D721Med (cell line): ENCODE data around the gene ZFPL1.

Experiments
- DNase-seq: peaks from one replicate; pipeline ENCODE4 v3.0.0; 2011; ENCODE audit warnings: low spot score; ENCODE audit not compliant: insufficient read length
- FAIRE-seq: peaks from 2 replicates; lab custom pipeline; 2011; peaks lifted over from hg19 to GRCh38; lab: Jason Lieb, UNC
- CTCF ChIP-seq: IDR thresholded peaks from 2 replicates; pipeline ENCODE4 v1.5.1; 2012; ENCODE audit warnings: mild to moderate bottlenecking, control low read depth; ENCODE audit not compliant: insufficient read depth; ENCODE audit errors: missing control alignments

ZFPL1 gene

GRCh38 chr11:65126624-65127274 lies 42.7 kb downstream of the ZFPL1 start:
- FAIRE-seq (no peak), DNase-seq (no peak)
- no peak for TF ChIP-seq CTCF

GRCh38 chr11:65127473-65128181 lies 43.6 kb downstream of the ZFPL1 start:
- FAIRE-seq (no peak), DNase-seq (no peak)
- no peak for TF ChIP-seq CTCF

GRCh38 chr11:65128182-65129145 lies 44.4 kb downstream of the ZFPL1 start:
- no peak for TF ChIP-seq CTCF
- DNase-seq (no peak), FAIRE-seq (no peak)

GRCh38 chr11:65129649-65130441 lies 45.8 kb downstream of the ZFPL1 start:
- FAIRE-seq = no peak
- no peak for TF ChIP-seq CTCF

GRCh38 chr11:65130631-65131416 lies 46.8 kb downstream of the ZFPL1 start:
- FAIRE-seq = no peak
- DNase-seq = no peak
- no peak for TF ChIP-seq CTCF

More at GRCh38 chr11:65129649-65130441, 45.8 kb downstream of the ZFPL1 start:
- DNase-seq = no peak

GRCh38 chr11:65131417-65131776 lies 47.4 kb downstream of the ZFPL1 start:
- FAIRE-seq (no peak), DNase-seq (no peak)
- no peak for TF ChIP-seq CTCF
